Stimulated activated CD8-positive, alpha-beta memory T cell treated with anti-CD3 and anti-CD28 coated beads, Interleukin-12 subunit alpha, Interleukin-12 subunit beta, amount 100 ng/mL, for 24 hours (primary cell): ENCODE data around the gene ERI3.

Source experiments
- DNase-seq: peaks from one replicate; pipeline ENCODE4 v3.0.0-alpha.2; 2020; ENCODE audit errors: extremely low read depth

The ERI3 gene

DNA sequence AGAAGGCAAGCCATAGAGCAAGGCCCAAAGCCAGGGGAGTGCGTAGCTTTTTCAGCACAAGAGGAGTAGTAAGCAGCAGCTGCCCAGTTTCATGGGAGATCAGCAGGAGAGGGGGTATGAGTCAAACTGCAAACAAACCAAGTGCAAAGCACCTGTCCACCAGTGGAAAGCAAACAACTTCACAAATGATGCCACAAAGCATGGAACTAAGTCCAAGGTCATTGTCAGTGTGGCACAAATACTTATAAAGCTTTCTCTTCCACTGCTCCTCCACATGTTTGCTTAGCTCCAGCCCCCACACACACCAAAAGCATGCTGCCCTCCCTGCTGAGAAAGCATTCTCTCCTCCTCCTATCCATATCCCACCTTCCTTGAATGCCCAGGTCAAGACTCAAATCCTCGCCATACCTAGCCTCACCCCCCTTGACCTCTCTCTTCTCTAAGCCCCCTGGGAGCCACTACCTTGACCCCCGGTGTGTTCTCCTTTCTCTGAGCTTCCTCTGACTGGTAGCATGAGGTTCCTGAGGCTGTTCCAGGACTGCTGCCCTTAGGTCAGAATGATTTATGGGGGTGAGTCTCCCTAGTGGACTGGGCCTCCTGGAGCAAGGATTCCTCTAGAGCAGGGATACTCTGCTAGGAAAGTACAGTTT, 71.4 kb downstream of the ERI3 start:
- DNase-seq = no peak

DNA sequence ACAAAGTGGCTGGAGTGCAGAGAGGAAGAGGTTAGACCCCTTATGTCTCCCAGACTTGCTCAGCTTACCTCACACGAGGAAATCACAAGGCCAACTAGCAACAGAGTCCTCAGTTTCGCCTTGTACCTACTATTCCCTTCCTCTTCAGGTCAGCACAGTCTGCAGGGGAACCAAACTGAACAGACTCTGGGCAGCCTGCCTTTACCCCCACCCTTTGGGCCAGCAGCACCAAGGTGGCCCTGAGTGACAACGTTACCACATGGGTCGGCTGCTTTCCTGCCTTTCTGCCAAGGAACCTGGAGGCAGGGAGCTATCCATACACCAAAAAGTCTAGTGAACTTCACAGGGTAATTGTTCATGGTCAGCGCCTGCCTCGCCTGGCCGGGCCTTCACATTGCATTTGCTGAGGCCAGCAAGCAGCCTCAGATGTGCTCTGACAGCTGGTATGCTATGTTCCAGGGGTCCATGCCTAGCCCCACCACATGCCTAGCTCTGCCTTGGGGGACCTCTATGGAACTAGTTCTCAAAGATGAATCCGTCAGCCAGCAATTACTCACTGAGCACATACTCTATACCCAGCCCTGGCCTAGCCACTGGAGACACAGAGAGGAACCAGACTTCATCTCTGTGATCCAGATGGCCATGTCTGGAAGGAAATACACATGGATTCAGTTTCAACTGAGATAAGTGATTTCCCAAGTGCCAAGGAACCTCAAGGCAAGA, 72.2 kb downstream of the ERI3 start:
- DNase-seq = no peak

DNA sequence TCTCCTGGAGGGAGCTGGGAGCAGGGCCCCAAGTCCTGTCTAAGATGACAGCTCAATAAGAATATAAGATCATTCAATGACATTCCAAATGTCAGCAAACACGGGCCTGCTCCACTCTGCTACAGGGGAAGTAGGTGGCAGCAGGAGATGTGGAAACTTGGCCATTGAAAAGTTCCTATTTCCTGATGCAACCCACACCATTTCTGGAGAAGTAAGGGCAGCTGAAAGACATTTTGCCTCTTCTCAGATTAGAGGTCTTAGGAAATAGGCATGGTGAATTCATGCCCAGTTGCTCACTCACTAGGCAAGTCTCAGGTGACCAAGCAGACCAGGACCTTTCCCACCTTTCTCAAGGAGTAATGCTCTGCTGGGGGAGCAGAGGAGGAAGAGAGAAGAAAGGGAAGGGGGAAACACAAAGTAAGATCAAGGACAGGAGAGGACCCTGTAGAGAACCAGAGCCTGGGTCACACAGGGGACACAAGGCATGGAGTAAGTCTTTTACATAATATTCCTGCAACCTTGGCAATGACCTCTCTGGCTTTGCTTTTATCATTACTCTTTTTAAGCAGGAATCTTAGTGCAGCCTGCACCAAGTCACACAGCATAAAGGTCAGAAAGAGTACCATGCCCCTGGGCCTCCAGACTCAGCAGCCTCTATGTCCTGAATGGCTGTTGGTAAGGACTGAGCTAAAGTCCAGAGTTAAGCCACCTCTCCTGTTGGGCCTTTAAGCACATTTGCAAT, 72.9 kb downstream of the ERI3 start:
- no peak for DNase-seq

DNA sequence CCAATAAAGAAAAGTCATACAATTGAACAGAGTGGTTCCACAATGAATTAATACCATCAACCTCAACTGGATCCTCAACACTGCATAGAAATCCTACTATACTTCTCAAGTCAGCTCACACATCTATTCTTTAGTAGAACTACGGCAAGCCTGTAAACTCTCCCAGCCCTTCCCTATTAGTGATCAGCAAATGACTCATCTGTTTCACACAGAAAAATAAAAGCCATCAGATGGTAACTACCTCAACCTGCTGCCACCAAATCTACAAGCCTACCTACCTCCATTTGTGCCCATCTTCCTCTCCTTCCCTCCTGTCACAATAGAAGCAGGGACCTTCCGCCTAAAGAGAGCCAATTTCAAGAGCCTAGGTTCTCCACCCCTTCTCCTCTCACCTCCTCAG, 78.2 kb downstream of the ERI3 start:
- DNase-seq = no peak

DNA sequence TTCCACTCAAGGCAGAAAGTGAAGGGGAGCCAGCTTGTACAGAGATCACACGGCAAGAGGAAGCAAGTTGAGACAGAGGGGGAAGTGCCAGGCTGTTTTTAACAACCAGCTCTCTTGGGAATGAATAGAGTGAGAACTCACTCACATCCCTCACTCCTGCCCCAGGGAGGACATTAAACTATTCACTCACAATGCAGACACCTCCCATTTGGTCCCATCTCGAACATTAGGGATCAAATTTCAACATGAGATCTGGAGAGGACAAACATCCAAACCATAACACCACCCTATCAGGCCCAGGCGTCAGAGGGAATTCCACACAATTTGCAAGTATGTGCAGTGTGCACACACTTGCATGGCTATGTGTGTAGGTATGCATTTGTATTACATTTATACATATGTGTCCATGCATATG, 79.1 kb downstream of the ERI3 start:
- no peak for DNase-seq

DNA sequence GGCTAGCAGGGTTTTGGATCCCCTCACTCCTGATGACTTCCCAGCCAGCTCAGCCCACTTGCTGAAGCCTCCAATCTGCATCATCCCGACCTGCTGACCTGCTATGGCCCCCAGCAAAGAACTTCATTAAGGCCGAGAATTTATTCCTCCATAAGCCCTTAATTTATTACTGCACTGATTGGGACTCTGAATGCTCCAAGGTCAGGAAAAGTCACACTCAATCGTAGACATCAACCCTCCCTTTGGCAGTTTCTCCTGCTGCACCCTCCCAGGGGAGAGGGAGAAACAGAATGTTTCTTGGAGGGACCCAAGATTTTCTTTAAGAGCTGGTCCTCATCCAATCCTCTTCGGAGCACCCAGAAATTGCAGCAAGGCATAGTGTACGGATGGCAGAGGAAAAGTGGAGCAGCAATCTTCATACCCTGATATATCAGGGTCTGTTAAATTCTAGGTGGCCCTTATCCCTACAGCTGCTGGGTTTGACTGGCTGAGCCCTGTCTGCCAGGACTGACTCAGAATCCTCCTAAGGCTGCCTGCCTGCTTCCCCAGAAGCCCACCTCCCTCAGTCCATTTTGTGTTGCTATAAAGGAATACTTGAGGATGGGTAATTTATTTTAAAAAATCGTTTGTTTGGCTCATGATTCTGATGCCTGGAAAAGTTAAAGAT, 79.6 kb downstream of the ERI3 start:
- DNase-seq = no peak

DNA sequence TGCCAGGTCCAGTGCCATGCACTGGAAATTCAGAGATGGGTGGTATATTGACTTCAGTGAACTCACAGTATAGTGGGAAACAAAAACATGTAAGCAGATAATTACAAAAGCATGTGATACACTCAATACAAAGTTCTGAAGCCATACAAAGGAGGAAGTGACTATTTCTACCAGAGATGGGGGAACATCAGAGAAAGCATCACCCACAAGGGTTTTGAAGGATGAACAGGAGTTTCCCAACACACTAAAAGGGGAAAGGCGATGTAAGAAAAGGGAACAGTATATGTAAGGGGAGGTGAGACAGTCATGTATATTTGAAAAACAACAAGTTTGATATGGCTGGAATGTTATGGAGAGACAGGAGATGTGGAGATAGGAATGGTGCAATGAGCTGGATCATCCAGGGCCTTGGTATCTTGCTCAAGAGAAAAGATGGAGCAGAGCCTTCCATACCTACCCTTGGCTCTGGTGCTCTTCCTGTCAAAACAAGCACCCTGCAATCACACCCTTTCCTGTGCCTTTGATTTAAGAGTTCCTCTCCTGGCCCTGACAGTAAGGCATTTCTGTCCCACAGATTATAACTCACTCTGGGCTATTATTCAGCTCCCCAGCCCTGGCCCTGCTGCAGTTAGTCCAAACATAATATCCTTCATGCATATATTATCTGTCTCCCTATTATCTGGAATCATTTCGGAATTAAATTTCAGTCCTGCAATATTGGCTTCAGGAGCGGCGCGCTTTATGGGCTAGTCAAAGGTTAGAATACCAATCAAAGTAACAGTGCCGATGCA, 81.3 kb downstream of the ERI3 start:
- DNase-seq = no peak

DNA sequence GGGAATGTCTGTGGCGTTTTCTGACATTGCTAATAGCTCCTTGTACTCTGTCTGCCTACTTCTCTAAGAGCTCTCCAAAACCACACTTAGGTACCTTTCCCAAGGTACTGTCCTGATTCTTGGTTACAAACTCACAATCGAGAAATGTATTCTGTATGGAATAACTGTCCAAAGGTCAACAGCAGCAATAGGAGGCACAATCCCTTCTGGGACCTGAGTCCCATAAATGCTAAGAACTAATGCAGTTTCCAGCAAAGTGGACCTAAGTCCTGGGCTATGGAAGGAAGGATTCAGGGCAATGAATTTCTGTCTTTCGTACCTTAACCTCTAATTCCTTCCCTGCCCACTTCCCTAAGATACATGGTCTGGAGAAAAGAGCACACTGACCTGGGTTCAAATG, 82.1 kb downstream of the ERI3 start:
- no peak for DNase-seq

DNA sequence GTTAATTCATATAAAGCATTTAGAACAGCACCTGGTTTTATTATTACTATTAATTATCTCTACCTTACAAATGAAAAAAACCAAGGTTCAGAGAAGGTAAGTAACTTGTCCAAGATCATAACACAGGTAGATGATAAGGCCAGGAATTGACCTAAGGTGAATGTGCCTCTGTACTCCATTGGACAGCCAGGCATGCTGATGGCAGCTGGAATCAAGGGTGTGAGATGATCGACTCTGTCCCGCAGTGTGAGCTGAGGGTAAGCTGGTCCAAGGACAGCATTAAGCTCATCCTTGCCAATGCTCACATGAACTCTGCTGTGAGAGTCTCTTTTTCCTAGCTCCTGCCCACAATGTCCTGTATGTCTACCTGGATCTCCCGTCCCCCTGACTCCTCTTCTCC, 83.4 kb downstream of the ERI3 start:
- DNase-seq = no peak

DNA sequence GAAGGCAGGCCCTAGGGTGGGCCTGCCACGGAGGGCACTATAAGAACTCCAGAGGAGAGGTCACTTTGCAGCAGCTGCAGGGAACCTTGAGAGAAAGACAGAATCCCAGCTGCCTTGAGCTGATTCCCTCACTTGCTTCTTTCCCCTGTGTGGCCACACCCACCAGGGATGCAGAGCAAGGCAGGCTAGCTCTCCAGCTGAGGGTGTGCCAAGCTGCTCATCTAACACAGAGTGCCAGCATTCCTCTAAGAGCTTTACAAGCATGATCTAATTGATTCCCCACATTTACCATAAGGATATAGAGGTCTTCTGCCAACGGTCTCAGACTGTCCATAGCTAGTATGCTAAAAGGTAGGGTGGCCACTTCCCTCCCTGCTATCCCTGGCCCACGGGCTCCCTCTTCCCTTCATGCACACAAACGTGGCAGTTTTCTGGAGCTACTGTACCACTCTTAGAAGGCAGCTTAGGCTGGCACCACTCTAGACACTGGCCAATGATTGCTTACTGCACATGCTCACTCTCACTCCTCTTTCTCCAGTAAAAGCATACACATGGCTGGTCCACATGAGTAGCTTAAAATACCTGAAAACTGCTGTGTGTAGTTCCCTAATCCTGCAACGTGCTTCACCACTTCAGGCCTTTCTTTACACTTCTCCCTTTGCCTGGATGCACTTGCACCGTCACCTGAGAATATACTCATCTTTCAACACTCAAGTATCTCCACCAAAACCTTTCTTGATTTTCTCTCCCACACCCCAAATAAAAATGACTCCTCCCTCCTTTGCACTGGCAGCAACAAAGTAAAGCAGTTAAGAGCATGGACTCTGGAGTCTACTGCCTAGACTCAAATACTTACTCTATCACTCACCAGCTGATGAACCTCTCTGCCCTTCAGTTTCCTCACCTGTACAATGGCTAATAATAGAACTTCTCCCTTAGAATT, 84.1 kb downstream of the ERI3 start:
- no peak for DNase-seq

DNA sequence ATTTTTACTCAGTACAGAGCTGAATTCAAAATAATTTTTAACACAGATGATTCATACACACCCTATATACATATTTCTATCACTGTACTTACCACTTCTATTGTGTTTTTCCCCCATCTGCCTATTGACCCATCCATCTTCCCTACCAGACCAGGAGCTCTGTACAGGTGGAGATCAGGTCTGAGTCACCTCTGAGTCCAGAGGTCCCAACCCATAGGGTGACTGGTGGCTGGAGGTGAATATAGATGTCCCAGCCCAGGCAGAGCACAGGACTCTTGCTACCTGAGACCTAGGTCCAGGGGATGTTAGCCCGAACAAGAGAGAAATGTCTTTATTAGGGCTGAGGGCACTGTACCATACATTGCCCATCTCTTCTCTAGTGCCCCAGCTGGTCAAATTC, 87.0 kb downstream of the ERI3 start:
- no peak for DNase-seq

DNA sequence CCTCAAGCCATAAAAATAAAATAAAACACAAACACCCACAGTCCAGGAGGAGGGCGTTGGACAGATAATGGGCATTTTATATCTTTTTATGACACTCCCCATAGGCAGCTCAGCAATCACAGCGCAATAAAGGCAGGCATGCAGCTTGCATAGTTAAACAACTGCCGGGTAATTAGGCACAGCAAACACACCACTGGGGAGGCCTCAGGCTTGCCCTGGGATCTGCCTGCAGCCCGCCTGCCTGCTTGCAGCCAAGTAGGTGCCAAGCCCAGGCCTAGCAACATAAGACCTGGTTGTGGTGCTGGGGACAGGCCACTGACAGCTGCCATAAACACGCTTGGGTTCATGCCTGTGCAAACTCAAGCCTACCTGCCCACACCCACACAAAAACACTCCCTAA, 87.6 kb downstream of the ERI3 start:
- no peak for DNase-seq

DNA sequence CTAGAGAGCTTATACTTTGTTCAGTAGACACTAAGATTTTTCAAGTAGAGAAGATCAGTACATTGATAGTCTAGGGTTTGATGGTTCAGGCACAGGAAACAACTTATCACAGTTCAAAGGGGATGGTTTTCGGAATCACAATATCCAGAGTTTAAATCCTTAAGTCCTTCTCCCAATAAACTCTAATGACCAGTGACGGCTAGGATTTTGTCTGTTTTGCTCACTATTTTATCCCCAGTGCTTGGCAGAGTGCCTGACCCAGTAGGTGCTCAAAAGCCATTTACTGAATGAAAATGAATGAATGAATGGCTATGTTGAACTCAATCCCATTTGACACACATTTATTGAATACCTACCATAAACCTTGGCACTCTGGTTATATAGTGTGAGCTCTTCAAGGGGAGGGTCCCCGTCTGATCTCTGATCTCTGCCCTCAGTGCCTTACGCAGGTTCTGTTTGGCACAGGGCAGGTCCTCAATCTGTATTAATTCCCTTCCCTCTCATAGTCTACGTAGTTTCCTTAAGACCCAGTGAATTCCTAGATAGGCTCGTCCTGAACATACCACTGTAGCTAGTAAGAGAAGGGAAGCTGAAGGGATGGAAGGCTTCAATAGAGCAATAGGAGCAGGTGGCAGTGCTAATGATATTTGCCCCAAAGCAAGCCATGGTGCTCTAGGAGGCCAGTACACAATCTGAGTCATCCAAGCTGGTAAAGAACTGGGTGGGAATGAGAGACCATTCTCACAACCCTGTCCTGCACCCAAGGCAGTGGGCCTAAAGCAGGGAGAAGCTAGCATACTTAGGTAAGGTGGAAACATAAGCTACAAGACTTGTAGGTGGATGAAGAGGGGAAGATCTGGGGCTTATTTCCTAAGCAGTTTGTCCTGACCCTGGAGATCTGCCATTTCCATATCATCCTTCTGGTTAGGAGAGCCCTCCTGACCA, 88.4 kb downstream of the ERI3 start:
- no peak for DNase-seq

DNA sequence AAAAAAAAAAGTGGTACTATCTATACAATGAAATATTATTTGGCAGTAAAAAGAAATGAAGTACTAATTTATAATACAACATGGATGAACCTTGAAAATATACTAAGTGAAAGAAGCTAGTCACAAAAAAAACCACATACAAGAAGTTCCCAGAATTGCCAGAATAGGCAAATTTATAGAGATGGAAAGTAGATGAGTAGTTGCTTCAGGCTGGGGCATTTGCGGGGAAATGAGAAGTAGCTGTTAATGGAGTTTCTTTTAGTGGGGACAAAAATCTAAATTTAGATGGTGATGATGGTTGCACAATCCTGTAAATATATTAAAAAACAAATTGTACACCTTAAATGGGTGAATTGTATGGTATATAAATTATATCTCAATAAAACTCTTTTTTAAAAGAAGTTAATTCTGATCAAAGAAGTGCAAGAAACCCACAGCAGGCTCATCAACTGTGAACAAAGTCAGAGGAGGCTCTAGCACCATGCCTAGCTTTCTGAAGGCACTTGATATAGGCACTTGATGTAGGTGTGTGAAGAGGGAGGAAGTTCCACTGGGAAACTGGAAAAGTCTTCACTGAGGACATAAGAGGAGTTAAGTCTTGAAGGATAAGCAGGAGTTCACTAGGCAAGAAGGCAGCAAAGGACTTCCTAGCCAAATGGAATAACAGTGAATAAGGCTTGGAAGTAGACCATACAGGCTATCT, 89.2 kb downstream of the ERI3 start:
- DNase-seq = no peak

DNA sequence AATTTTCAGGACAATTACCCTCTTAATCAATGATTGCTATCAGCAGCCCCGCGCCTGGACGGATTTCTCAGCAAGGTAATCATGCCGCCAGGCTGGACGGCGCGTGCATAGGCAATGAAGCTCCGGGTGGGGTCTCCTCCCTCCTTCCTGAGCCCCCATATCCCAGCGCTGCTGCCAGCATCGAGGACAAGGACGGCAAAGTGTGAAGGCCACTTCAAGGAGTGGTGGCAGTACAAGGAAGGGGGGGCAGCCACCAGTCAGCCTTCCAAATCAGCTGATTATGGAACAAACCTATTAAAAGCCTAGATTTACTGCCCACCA, 90.6 kb downstream of the ERI3 start:
- DNase-seq = no peak

DNA sequence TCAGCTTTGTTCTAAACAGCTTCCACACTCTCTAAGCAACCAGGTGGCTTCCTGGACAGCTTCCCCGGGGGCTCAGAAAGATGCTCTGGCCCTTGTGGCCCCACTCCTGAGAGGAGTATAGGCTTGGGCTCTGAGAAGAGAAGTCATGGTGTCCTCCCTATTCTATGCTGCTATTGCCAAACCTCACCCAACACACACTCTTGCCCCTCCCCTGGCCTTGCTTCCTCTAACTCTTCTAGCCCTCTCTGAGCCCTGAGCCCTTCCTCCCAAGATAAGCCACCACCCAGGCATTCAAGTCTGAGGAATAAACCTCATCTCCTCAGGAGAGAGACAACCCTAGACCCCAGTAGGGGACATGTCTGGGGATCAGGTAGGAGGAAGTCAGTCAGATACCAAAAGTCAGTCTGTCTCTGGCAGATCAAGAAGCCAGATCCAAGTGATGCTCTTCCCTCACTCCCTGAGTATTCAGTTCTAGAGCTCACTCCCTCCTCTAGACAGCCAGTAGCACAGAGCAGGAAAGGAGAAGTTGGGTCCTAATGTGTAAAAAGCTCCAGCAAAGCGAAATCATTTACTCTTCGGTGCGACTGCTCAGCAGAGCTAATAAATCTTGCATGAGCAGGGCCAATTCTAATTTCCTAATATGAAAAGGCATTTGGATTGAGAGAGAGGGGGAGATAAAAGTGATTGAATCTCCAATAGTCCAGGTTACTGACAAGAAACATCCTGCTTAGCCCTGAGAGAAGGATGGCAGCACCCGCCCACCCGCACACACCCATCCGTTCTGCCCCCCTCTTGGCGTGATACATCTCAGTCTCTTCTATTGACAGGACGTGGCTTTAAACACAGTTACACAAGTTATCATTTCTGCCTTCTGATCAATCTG, 91.2 kb downstream of the ERI3 start:
- no peak for DNase-seq

DNA sequence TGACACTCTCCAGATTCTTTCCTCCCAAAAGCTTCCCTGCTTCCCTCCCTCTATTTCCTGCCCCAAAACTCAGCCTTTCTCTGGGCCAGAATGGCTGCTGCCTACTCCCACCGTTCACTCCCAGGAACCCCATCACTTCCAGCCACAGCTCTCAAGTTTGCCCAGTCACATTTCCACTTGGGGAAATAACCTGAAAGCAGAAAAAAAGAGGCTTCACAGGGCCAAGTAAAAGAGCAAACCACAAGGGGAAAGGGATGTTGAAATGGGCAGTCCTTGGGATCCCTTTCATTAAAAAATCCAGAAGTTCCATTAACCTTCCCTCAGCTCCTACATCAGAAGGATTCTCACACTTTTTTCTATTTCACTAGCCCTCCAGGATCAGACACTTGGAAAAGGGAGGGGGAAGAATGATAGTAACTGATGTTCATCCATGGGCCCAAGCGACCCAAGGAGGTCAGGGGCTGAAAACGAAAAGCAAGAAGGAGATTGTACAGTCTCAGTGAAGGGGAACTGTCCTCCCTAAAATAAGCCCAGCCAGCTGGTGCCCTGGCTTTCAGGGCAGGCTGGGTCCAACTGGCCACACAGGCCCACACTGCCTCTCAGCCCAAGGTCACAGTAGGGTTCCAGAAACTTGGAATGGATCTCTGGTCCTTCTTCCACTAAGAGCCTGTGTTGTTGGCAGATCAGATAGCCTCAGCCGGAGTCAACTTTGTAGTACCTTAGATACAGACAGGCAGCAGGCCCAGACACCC, 92.1 kb downstream of the ERI3 start:
- DNase-seq = no peak
